Panc1 (cell line): ENCODE results near the gene B4GALT5.

Experiments
- CTCF ChIP-seq: fragments of 450-650 bp; IDR thresholded peaks from 2 replicates; pipeline ENCODE4 v1.5.1; 2017; ENCODE audit warnings: mild to moderate bottlenecking
- POLR2AphosphoS5 ChIP-seq: IDR thresholded peaks from 2 replicates; pipeline ENCODE4 v1.6.1; 2012; ENCODE audit warnings: mild to moderate bottlenecking, low read depth, low read length, moderate library complexity
- REST ChIP-seq, 2 experiments: IDR thresholded peaks; 2 replicates each; pipeline ENCODE4 v1.6.1; 2011 to 2012; ENCODE audit warnings: low read depth in 2 of 2, control low read depth in 1 of 2, low read length in 1 of 2, mild to moderate bottlenecking in 1 of 2, moderate library complexity in 1 of 2; ENCODE audit not compliant: insufficient read depth in 1 of 2
- SIN3A ChIP-seq: IDR thresholded peaks from 2 replicates; pipeline ENCODE4 v1.6.1; 2012; ENCODE audit warnings: low read depth, mild to moderate bottlenecking, low read length, moderate library complexity, borderline replicate concordance; ENCODE audit not compliant: insufficient read depth
- TCF7L2 ChIP-seq: IDR thresholded peaks from 2 replicates; pipeline ENCODE4 v1.6.1; 2011; ENCODE audit warnings: mild to moderate bottlenecking, low read depth, low read length, inconsistent platforms

GRCh38 chr20:49740807-49741206 is 27.1 kb upstream of the B4GALT5 start:
- TF ChIP-seq CTCF, result no peak
- TF ChIP-seq TCF7L2, result no peak
- TF ChIP-seq POLR2AphosphoS5, result no peak
- no peak for TF ChIP-seq REST (IDR thresholded peaks at IDR 0.05; ENCODE audit: insufficient read depth in 1 of 2, low read depth in 2 of 2, low read length in 1 of 2)
- TF ChIP-seq SIN3A, result no peak
